A375 (cell line): ENCODE results near the gene ANKK1. TPM values are rescaled to one million over a fixed set of nuclear protein-coding genes. Genes with fewer than 3 reads are reported as not detected.

Experiments used
- small RNA-seq: library from RNA; depleted of rRNA; stranded (forward); fragments of <200 nt; gene quantifications from one replicate; pipeline ENCODE3, GENCODE V24; 2014
- total RNA-seq: library from RNA; depleted of rRNA; stranded (reverse); fragments of >200 nt; shearing (Covaris generic); gene quantifications from 2 replicates; pipeline ENCODE4 v1.2.3, GENCODE V29; 2014; rRNA removed

ANKK1 gene, protein sequence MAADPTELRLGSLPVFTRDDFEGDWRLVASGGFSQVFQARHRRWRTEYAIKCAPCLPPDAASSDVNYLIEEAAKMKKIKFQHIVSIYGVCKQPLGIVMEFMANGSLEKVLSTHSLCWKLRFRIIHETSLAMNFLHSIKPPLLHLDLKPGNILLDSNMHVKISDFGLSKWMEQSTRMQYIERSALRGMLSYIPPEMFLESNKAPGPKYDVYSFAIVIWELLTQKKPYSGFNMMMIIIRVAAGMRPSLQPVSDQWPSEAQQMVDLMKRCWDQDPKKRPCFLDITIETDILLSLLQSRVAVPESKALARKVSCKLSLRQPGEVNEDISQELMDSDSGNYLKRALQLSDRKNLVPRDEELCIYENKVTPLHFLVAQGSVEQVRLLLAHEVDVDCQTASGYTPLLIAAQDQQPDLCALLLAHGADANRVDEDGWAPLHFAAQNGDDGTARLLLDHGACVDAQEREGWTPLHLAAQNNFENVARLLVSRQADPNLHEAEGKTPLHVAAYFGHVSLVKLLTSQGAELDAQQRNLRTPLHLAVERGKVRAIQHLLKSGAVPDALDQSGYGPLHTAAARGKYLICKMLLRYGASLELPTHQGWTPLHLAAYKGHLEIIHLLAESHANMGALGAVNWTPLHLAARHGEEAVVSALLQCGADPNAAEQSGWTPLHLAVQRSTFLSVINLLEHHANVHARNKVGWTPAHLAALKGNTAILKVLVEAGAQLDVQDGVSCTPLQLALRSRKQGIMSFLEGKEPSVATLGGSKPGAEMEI
- 0.26 and 0.27 TPM in 2 replicates for total RNA-seq

DNA sequence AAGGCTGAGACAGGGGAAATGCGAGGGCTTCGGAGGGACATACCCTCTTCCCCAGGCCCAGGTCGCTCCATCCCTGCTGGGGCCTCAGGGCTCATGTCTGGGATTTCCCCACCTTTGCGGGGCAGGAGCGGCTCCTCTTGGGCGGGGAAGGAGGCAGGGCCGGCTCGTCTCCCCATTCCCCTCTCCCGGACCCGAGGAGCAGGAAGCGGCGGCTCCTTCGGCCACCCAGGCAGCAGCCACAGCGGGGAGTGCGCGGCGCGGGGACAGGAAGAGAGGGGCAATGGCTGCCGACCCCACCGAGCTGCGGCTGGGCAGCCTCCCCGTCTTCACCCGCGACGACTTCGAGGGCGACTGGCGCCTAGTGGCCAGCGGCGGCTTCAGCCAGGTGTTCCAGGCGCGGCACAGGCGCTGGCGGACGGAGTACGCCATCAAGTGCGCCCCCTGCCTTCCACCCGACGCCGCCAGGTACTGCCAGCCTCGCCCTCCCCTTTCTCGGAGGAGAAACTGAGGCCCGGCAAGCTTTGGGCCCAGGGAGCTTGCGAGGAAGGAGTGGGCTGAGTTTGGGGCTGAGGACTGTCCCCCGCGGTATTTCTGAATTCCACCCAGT is at the start of gene ANKK1:
ANKK1 (plus strand) TSS at position 175 of the 607 bp plus-strand sequence; CDS start at position 281, 106 bp downstream.

Small RNA genes lying within 50 kb of the gene (small RNA-seq; reads per million reads assigned to genes)
- gene MIR4301: not detected

Other genes with a start within 250 kb of the ANKK1 start
- 16.9 and 26.8 TPM in 2 replicates for gene TTC12, start 73.2 kb upstream of the ANKK1 start, total RNA-seq
- 1.1 and 1.8 TPM in 2 replicates for gene DRD2, start 87.6 kb downstream of the ANKK1 start, total RNA-seq